ENCODE measurements around the gene MCAT. TPM values are rescaled to one million over a fixed set of nuclear protein-coding genes. Genes with fewer than 3 reads are reported as not detected.

Gene MCAT
- total RNA-seq, 1 donor = 21.4 TPM

DNA sequence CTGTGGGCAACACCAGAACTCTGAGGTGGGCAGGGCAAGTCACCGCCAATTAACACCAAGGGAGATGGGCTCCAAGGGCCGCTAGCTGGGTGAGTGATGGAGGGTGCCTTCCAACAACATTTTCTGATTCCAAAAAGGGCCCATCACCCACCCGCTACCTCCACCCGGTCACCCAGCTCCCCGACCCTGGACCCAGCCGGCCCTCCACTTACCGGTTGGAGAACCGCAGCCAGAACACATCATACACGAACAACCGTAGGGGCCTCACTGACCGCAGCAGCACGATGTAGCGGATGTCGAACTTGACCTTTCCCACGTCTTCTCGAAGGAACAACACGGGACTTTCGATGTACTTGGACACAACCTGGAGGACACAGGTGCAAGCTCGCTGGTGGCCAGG, 29.0 kb upstream of the MCAT start:
- no peak overlapping the region for H2AFZ ChIP-seq (ENCODE audit: low read length)
- H3K4me2 ChIP-seq (ENCODE audit: insufficient read depth, low read length) = no peak overlapping the region
- TF ChIP-seq, protein P1, sequence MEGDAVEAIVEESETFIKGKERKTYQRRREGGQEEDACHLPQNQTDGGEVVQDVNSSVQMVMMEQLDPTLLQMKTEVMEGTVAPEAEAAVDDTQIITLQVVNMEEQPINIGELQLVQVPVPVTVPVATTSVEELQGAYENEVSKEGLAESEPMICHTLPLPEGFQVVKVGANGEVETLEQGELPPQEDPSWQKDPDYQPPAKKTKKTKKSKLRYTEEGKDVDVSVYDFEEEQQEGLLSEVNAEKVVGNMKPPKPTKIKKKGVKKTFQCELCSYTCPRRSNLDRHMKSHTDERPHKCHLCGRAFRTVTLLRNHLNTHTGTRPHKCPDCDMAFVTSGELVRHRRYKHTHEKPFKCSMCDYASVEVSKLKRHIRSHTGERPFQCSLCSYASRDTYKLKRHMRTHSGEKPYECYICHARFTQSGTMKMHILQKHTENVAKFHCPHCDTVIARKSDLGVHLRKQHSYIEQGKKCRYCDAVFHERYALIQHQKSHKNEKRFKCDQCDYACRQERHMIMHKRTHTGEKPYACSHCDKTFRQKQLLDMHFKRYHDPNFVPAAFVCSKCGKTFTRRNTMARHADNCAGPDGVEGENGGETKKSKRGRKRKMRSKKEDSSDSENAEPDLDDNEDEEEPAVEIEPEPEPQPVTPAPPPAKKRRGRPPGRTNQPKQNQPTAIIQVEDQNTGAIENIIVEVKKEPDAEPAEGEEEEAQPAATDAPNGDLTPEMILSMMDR (IDR thresholded peaks at IDR 0.05; ENCODE audit: extremely low read depth, low read depth, low read length) = no peak
- H3K36me3 ChIP-seq (ENCODE audit: insufficient read depth, low read length) = peaks cover 18% of the 10 kb centered on the region
- H3K79me2 ChIP-seq (ENCODE audit: insufficient read depth, low read length) = no peaks in the 10 kb centered on the region
- no peak for DNase-seq (ENCODE audit: insufficient read length, low spot score, missing footprints)
- H3K27ac ChIP-seq (ENCODE audit: low read depth, low read length) = no peak overlapping the region
- H3K9me3 ChIP-seq (ENCODE audit: low read depth, low read length) = no peaks in the 10 kb centered on the region
- H4K20me1 ChIP-seq (ENCODE audit: insufficient read depth, low read length) = no peaks in the 10 kb centered on the region
- H3K4me1 ChIP-seq (ENCODE audit: insufficient read depth, low read length) = peaks cover 3% of the 10 kb centered on the region
- H3K27me3 ChIP-seq (ENCODE audit: insufficient read depth, low read length) = no peaks in the 10 kb centered on the region
- H3K4me3 ChIP-seq (ENCODE audit: insufficient read depth, low read length) = no peak overlapping the region

DNA sequence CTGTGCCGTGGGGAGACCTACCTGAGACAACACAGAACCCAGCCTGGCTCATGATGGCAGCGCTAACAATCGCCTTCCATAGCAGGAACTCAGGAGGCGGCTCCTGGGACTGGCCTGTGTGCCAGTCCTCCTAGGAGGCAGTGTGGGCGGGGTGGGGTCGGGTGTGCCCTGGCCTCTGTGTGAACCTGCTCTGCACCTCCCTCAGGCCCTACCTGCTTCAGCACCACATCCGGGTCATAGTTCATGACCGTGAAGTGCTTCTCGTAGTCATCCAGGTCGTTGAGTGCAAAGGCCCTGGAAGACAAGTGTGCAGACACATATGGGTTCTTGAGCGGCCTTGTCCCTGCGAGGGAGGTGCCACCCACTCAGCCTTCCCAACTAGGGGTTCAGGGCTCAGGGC, 28.4 kb upstream of the MCAT start:
- no peaks in the 10 kb centered on the region for H3K9me3 ChIP-seq (ENCODE audit: low read depth, low read length)
- no peak overlapping the region for H3K4me2 ChIP-seq (ENCODE audit: insufficient read depth, low read length)
- H3K4me3 ChIP-seq (ENCODE audit: insufficient read depth, low read length) = no peak overlapping the region
- H3K79me2 ChIP-seq (ENCODE audit: insufficient read depth, low read length) = no peaks in the 10 kb centered on the region
- peaks cover 3% of the 10 kb centered on the region for H3K4me1 ChIP-seq (ENCODE audit: insufficient read depth, low read length)
- H3K27ac ChIP-seq (ENCODE audit: low read depth, low read length) = no peak overlapping the region
- H4K20me1 ChIP-seq (ENCODE audit: insufficient read depth, low read length) = no peaks in the 10 kb centered on the region
- peaks cover 18% of the 10 kb centered on the region for H3K36me3 ChIP-seq (ENCODE audit: insufficient read depth, low read length)
- no peak overlapping the region for H2AFZ ChIP-seq (ENCODE audit: low read length)
- peak; percentile 83 for DNase-seq (ENCODE audit: insufficient read length, low spot score, missing footprints)
- TF ChIP-seq, protein P1 (IDR thresholded peaks at IDR 0.05; ENCODE audit: extremely low read depth, low read depth, low read length) = no peak
- no peaks in the 10 kb centered on the region for H3K27me3 ChIP-seq (ENCODE audit: insufficient read depth, low read length)

DNA sequence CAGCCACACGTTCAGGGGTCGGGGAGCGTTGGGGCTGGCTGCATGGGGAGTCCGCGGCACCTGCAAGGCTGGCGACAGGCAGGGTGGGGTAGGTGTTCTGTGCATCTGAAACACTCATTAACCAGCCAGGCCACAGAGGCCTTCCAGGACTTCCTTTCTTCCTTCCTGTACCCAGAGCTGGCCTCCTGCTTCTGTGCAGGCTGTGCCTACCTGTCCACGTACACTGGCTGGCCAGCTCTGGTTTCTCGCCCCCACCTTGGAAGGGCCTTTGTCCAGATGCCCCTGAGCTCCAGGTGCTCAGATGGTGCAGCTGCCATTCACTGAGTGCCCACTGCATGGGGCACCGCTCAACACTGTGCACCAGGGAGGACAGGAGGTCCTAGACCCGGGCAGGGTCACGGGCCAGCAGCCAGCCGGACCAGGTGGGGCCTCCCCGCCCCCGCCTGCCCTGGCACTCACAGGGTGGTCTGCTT, 27.9 kb upstream of the MCAT start:
- Histone ChIP-seq H4K20me1 (ENCODE audit: insufficient read depth, low read length) (no peaks in the 10 kb centered on the region), H3K27ac (ENCODE audit: low read depth, low read length) (no peak overlapping the region), H3K27me3 (ENCODE audit: insufficient read depth, low read length) (no peaks in the 10 kb centered on the region), H3K4me3 (ENCODE audit: insufficient read depth, low read length) (no peak overlapping the region), H3K4me1 (ENCODE audit: insufficient read depth, low read length) (peaks cover 3% of the 10 kb centered on the region), H3K36me3 (ENCODE audit: insufficient read depth, low read length) (peaks cover 18% of the 10 kb centered on the region), H3K9me3 (ENCODE audit: low read depth, low read length) (no peaks in the 10 kb centered on the region), H2AFZ (ENCODE audit: low read length) (no peak overlapping the region), H3K79me2 (ENCODE audit: insufficient read depth, low read length) (no peaks in the 10 kb centered on the region), H3K4me2 (ENCODE audit: insufficient read depth, low read length) (no peak overlapping the region)
- DNase-seq (ENCODE audit: insufficient read length, low spot score, missing footprints) = peak; percentile 65
- TF ChIP-seq, protein P1 (IDR thresholded peaks at IDR 0.05; ENCODE audit: extremely low read depth, low read depth, low read length) = no peak

DNA sequence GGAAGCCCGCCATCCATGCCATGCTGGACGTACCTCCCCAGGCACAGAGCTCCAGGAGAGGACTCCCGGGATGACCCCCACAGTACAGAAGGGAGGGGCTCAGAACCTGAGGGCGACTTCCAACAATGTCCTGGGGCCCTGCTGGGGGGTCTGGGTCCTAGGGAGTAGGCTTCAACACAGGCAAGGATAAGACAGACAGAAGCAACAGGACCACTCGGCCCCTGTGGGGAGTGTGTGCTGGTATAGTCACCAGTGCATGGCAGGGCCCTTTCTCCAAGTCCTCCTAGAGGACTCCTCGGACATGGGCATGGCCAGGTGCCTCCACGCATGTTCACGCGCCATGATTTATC, 26.9 kb upstream of the MCAT start:
- no peak for DNase-seq (ENCODE audit: insufficient read length, low spot score, missing footprints)
- H2AFZ ChIP-seq (ENCODE audit: low read length) = no peak overlapping the region
- H3K27ac ChIP-seq (ENCODE audit: low read depth, low read length) = no peak overlapping the region
- no peaks in the 10 kb centered on the region for H3K9me3 ChIP-seq (ENCODE audit: low read depth, low read length)
- no peak overlapping the region for H3K4me3 ChIP-seq (ENCODE audit: insufficient read depth, low read length)
- H4K20me1 ChIP-seq (ENCODE audit: insufficient read depth, low read length) = no peaks in the 10 kb centered on the region
- H3K36me3 ChIP-seq (ENCODE audit: insufficient read depth, low read length) = peaks cover 18% of the 10 kb centered on the region
- H3K79me2 ChIP-seq (ENCODE audit: insufficient read depth, low read length) = no peaks in the 10 kb centered on the region
- TF ChIP-seq, protein P1 (IDR thresholded peaks at IDR 0.05; ENCODE audit: extremely low read depth, low read depth, low read length) = no peak
- peaks cover 3% of the 10 kb centered on the region for H3K4me1 ChIP-seq (ENCODE audit: insufficient read depth, low read length)
- no peaks in the 10 kb centered on the region for H3K27me3 ChIP-seq (ENCODE audit: insufficient read depth, low read length)
- H3K4me2 ChIP-seq (ENCODE audit: insufficient read depth, low read length) = no peak overlapping the region
